K562 (cell line): ENCODE data around the gene ARID4B. TPM values are rescaled to one million over a fixed set of nuclear protein-coding genes. Genes with fewer than 3 reads are reported as not detected.

Experiments used
- CHD1 ChIP-seq: fragments of 200-600 bp; sonication (generic); IDR thresholded peaks from one replicate; pipeline ENCODE4 v1.6.1; 2012; ENCODE audit warnings: mild to moderate bottlenecking, moderate library complexity, low read length, inconsistent platforms
- CHD2 ChIP-seq: IDR thresholded peaks from 2 replicates; pipeline ENCODE4 v1.6.1; 2011; ENCODE audit warnings: low read depth, low read length
- COPS2 ChIP-seq: fragments of 450-650 bp; conservative IDR thresholded peaks from 2 replicates; pipeline ENCODE4 v1.6.1; 2016; ENCODE audit warnings: mild to moderate bottlenecking, moderate library complexity
- HCFC1 ChIP-seq: IDR thresholded peaks from 2 replicates; pipeline ENCODE4 v1.6.1; 2012; ENCODE audit warnings: low read depth, low read length, improper control_type of control experiment
- HNRNPH1 ChIP-seq: fragments of 200-400 bp; formaldehyde crosslinking; optimal IDR thresholded peaks from 2 replicates; pipeline ENCODE3; 2017; ENCODE audit warnings: low read depth, mild to moderate bottlenecking, low read length, moderate library complexity
- HOXB6 ChIP-seq: fragments of 250-450 bp; sonication (Bioruptor Pico); IDR thresholded peaks from 2 replicates; pipeline ENCODE4 v1.5.1; 2022; ENCODE audit warnings: mild to moderate bottlenecking, borderline replicate concordance
- NFIC ChIP-seq: fragments of 450-650 bp; IDR thresholded peaks from 2 replicates; pipeline ENCODE4 v1.6.1; 2017; ENCODE audit warnings: mild to moderate bottlenecking, inconsistent platforms
- SETDB1 ChIP-seq: IDR thresholded peaks from one replicate; pipeline ENCODE4 v1.6.1; 2012; ENCODE audit warnings: low read length, control low read depth, inconsistent platforms
- SIN3B ChIP-seq: fragments of 450-650 bp; IDR thresholded peaks from 2 replicates; pipeline ENCODE4 v1.6.1; 2017; ENCODE audit warnings: low read depth, mild to moderate bottlenecking, moderate library complexity
- SRF ChIP-seq, 2 experiments: fragments of 250-450, 450-650 bp in 1 of 2; sonication (Bioruptor Pico) in 1 of 2; sonication (generic) in 1 of 2; formaldehyde crosslinking; IDR thresholded peaks; 2 replicates each; pipeline versions ENCODE4 v1.5.0 to v1.5.1; 2020 to 2022; ENCODE audit warnings: mild to moderate bottlenecking in 1 of 2, missing genetic modification reagents in 1 of 2
- TCF3 ChIP-seq: sonication (generic); formaldehyde crosslinking; IDR thresholded peaks from 2 replicates; pipeline ENCODE4 v1.4.0; 2020; ENCODE audit warnings: mild to moderate bottlenecking, missing genetic modification reagents
- U2AF2 ChIP-seq: fragments of 200-400 bp; formaldehyde crosslinking; optimal IDR thresholded peaks from 2 replicates; pipeline ENCODE3; 2017; ENCODE audit warnings: low read depth, mild to moderate bottlenecking, low read length
- polyA plus RNA-seq, 8 experiments: library from polyadenylated mRNA; depleted of rRNA in 4 of 8; stranded (reverse) in 5 of 8; unstranded in 3 of 8; fragments of >200 nt; fragmentation: Nextera tagmentation in 2 of 8; fragmentation: Illumina TruSeq in 1 of 8; extraction: Ambion mirVana in 2 of 8; extraction: Trizol in 1 of 8; gene quantifications; 2 replicates each; pipeline versions ENCODE4 v1.2.1 to v1.2.3, GENCODE V29; 2011 to 2014; ENCODE audit warnings: inconsistent platforms in 1 of 8, missing spikeins in 1 of 8
- total RNA-seq, 7 experiments: library from RNA; depleted of rRNA in 6 of 7; stranded (reverse); fragments of >200 nt in 6 of 7; fragmentation: Illumina TruSeq in 2 of 7; extraction: Trizol in 2 of 7; gene quantifications; 2 replicates each; pipeline versions ENCODE4 v1.2.1 to v1.2.3, GENCODE V29; 2011 to 2021; ENCODE audit warnings: low replicate concordance in 1 of 7
- TF ChIP-seq, protein P1 (sequence below): fragments of 250-450 bp; sonication (Bioruptor Pico); IDR thresholded peaks from 2 replicates; pipeline ENCODE4 v1.8.0; 2022; ENCODE audit warnings: inconsistent platforms
- TF ChIP-seq, protein P2 (sequence below): fragments of 200-400 bp; formaldehyde crosslinking; IDR thresholded peaks from 2 replicates; pipeline ENCODE4 v1.6.1; 2017; ENCODE audit warnings: mild to moderate bottlenecking, low read depth, low read length, moderate library complexity
- TF ChIP-seq, protein P3 (sequence below): fragments of 450-650 bp; IDR thresholded peaks from 2 replicates; pipeline ENCODE4 v1.6.1; 2017; ENCODE audit warnings: mild to moderate bottlenecking, moderate library complexity
- TF ChIP-seq, protein P4 (sequence below): fragments of 250-450 bp; sonication (Bioruptor Pico); IDR thresholded peaks from 2 replicates; pipeline ENCODE4 v1.4.0; 2020; ENCODE audit warnings: mild to moderate bottlenecking
- TF ChIP-seq, protein P5 (sequence below): IDR thresholded peaks from 3 replicates; pipeline ENCODE4 v1.6.1; 2011; ENCODE audit warnings: borderline replicate concordance, mild to moderate bottlenecking, moderate library complexity; ENCODE audit not compliant: insufficient read length; ENCODE audit errors: extremely low read depth

Gene ARID4B
- total and polyA plus RNA-seq, 9 of the 15 experiments (the other 6 are each of a cell fraction or from before 2014, with no cell fraction given), result 8.4 to 38.9 (median 18.5) TPM

DNA sequence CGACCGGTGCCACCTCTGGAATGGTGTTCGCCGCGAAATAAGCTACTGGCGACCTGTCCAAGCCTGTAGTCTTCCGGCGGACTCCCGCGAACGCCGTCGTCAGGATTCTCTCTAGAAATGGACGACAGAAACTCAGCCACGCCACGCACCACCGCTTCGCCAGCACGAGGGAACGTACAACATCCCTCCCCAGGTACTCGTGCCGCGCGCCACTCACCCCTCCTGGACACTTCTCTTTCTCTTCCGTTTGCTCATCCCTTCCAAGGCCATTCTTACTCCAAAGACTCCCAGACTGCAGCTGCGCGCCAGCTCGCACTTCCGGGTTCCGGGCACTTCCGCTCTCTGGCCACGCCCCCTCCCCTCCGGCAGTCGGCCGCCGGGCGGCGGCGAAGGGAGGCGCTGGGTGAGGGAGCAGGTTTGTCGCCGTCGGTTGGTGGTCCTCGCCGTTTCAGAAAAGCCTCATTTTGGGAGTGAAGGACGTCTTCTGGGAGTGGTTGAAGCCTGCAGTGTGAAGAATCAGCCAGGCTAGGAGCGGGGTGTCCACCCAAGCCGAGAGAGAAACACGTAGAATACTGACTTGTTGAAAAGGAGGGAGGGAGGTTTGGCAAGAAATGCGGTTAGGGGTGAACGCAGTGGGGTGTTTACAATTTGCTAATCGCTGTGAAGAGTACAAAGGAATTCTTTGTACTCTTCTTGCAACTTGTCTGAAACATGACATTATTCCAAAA is 166.9 kb downstream of the ARID4B start, which contains the start of gene RBM34 (continued):
- TF ChIP-seq, protein P1, sequence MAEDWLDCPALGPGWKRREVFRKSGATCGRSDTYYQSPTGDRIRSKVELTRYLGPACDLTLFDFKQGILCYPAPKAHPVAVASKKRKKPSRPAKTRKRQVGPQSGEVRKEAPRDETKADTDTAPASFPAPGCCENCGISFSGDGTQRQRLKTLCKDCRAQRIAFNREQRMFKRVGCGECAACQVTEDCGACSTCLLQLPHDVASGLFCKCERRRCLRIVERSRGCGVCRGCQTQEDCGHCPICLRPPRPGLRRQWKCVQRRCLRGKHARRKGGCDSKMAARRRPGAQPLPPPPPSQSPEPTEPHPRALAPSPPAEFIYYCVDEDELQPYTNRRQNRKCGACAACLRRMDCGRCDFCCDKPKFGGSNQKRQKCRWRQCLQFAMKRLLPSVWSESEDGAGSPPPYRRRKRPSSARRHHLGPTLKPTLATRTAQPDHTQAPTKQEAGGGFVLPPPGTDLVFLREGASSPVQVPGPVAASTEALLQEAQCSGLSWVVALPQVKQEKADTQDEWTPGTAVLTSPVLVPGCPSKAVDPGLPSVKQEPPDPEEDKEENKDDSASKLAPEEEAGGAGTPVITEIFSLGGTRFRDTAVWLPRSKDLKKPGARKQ (CRISPR knock-in tag), result no peak
- TF ChIP-seq HCFC1 (peak; percentile 67), CHD2 (peak; percentile 9; the same call in 1 of the 2 replicates), SIN3B (peak; percentile 72; the same call in 1 of the 2 replicates), TCF3 (CRISPR knock-in tag) (peak; percentile 40; the same call in 1 of the 2 replicates), SETDB1 (peak; percentile 11), U2AF2 (no peak), HOXB6 (no peak; the same call in 1 of the 2 replicates), CHD1 (no peak), NFIC (peak; percentile 80), SRF (CRISPR knock-in tag; IDR thresholded peaks at IDR 0.05) (peak in 1 of 2 experiments; percentile 81; a peak in 2 of 4 replicates), HNRNPH1 (no peak), COPS2 (no peak)
- TF ChIP-seq, protein P2, sequence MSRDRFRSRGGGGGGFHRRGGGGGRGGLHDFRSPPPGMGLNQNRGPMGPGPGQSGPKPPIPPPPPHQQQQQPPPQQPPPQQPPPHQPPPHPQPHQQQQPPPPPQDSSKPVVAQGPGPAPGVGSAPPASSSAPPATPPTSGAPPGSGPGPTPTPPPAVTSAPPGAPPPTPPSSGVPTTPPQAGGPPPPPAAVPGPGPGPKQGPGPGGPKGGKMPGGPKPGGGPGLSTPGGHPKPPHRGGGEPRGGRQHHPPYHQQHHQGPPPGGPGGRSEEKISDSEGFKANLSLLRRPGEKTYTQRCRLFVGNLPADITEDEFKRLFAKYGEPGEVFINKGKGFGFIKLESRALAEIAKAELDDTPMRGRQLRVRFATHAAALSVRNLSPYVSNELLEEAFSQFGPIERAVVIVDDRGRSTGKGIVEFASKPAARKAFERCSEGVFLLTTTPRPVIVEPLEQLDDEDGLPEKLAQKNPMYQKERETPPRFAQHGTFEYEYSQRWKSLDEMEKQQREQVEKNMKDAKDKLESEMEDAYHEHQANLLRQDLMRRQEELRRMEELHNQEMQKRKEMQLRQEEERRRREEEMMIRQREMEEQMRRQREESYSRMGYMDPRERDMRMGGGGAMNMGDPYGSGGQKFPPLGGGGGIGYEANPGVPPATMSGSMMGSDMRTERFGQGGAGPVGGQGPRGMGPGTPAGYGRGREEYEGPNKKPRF, result no peak
- TF ChIP-seq, protein P3, sequence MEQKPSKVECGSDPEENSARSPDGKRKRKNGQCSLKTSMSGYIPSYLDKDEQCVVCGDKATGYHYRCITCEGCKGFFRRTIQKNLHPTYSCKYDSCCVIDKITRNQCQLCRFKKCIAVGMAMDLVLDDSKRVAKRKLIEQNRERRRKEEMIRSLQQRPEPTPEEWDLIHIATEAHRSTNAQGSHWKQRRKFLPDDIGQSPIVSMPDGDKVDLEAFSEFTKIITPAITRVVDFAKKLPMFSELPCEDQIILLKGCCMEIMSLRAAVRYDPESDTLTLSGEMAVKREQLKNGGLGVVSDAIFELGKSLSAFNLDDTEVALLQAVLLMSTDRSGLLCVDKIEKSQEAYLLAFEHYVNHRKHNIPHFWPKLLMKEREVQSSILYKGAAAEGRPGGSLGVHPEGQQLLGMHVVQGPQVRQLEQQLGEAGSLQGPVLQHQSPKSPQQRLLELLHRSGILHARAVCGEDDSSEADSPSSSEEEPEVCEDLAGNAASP, result no peak
- TF ChIP-seq, protein P4, sequence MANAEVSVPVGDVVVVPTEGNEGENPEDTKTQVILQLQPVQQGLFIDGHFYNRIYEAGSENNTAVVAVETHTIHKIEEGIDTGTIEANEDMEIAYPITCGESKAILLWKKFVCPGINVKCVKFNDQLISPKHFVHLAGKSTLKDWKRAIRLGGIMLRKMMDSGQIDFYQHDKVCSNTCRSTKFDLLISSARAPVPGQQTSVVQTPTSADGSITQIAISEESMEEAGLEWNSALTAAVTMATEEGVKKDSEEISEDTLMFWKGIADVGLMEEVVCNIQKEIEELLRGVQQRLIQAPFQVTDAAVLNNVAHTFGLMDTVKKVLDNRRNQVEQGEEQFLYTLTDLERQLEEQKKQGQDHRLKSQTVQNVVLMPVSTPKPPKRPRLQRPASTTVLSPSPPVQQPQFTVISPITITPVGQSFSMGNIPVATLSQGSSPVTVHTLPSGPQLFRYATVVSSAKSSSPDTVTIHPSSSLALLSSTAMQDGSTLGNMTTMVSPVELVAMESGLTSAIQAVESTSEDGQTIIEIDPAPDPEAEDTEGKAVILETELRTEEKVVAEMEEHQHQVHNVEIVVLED (CRISPR knock-in tag), result 0 out of 2 replicates have a peak, but pooled peaks have one; percentile 27
- TF ChIP-seq, protein P5, sequence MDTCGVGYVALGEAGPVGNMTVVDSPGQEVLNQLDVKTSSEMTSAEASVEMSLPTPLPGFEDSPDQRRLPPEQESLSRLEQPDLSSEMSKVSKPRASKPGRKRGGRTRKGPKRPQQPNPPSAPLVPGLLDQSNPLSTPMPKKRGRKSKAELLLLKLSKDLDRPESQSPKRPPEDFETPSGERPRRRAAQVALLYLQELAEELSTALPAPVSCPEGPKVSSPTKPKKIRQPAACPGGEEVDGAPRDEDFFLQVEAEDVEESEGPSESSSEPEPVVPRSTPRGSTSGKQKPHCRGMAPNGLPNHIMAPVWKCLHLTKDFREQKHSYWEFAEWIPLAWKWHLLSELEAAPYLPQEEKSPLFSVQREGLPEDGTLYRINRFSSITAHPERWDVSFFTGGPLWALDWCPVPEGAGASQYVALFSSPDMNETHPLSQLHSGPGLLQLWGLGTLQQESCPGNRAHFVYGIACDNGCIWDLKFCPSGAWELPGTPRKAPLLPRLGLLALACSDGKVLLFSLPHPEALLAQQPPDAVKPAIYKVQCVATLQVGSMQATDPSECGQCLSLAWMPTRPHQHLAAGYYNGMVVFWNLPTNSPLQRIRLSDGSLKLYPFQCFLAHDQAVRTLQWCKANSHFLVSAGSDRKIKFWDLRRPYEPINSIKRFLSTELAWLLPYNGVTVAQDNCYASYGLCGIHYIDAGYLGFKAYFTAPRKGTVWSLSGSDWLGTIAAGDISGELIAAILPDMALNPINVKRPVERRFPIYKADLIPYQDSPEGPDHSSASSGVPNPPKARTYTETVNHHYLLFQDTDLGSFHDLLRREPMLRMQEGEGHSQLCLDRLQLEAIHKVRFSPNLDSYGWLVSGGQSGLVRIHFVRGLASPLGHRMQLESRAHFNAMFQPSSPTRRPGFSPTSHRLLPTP, result no peak
